Thymus (tissue), 11 donors: Measurements from ENCODE around the gene SCARF2. TPM values are rescaled to one million over a fixed set of nuclear protein-coding genes. Genes with fewer than 3 reads are reported as not detected.

Experiments
- DNase-seq, 9 donors: peaks; one replicate each; pipeline ENCODE4 v3.0.0-alpha.2; 2013; ENCODE audit warnings: low spot score in 9 of 9, low read depth in 6 of 9, missing footprints in 1 of 9
- H3K27ac ChIP-seq, 2 donors: one replicate each; pipeline ENCODE4 v1.5.1; 2013; ENCODE audit warnings: control low read depth in 1 of 2, low read depth in 1 of 2, low read length in 1 of 2, mild to moderate bottlenecking in 1 of 2, moderate library complexity in 1 of 2
- H3K27me3 ChIP-seq, 2 donors: one replicate each; pipeline ENCODE4 v1.5.1; 2013; ENCODE audit warnings: low read length in 1 of 2; ENCODE audit not compliant: control insufficient read depth in 2 of 2, insufficient read depth in 1 of 2
- H3K36me3 ChIP-seq, 2 donors: one replicate each; pipeline ENCODE4 v1.5.1; 2013; ENCODE audit warnings: low read length in 1 of 2, mild to moderate bottlenecking in 1 of 2, moderate library complexity in 1 of 2; ENCODE audit not compliant: control insufficient read depth in 2 of 2, insufficient read depth in 2 of 2
- H3K4me1 ChIP-seq, 2 donors: one replicate each; pipeline ENCODE4 v1.5.1; 2013; ENCODE audit warnings: low read length in 2 of 2; ENCODE audit not compliant: control insufficient read depth in 2 of 2, insufficient read depth in 2 of 2
- H3K4me3 ChIP-seq, 2 donors: one replicate each; pipeline ENCODE4 v1.5.1; 2013; ENCODE audit warnings: low read length in 2 of 2, control low read depth in 1 of 2, mild to moderate bottlenecking in 1 of 2
- H3K9me3 ChIP-seq, 2 donors: one replicate each; pipeline ENCODE4 v1.5.1; 2013; ENCODE audit warnings: low read length in 1 of 2, mild to moderate bottlenecking in 1 of 2; ENCODE audit not compliant: control insufficient read depth in 2 of 2, insufficient read depth in 1 of 2
- WGBS: extraction: QIAGEN DNeasy Blood & Tissue Kit; methylation state at CpG from one replicate; pipeline ENCODE4 v1.1.7; 2013; 5-methylcytosine and 5-hydroxymethylcytosine counted together
- polyA plus RNA-seq: library from polyadenylated mRNA; stranded (reverse); fragments of 200-250 nt; gene quantifications from one replicate; pipeline ENCODE4 v1.2.3, GENCODE V29; 2013
- total RNA-seq: library from RNA; stranded (reverse); fragments of 120-200 nt; gene quantifications from one replicate; pipeline ENCODE4 v1.2.4, GENCODE V29; 2013
- donor health status: healthy.

SCARF2 gene
- total and polyA plus RNA-seq, 2 donors, result 0.38 to 1.3 TPM

DNA sequence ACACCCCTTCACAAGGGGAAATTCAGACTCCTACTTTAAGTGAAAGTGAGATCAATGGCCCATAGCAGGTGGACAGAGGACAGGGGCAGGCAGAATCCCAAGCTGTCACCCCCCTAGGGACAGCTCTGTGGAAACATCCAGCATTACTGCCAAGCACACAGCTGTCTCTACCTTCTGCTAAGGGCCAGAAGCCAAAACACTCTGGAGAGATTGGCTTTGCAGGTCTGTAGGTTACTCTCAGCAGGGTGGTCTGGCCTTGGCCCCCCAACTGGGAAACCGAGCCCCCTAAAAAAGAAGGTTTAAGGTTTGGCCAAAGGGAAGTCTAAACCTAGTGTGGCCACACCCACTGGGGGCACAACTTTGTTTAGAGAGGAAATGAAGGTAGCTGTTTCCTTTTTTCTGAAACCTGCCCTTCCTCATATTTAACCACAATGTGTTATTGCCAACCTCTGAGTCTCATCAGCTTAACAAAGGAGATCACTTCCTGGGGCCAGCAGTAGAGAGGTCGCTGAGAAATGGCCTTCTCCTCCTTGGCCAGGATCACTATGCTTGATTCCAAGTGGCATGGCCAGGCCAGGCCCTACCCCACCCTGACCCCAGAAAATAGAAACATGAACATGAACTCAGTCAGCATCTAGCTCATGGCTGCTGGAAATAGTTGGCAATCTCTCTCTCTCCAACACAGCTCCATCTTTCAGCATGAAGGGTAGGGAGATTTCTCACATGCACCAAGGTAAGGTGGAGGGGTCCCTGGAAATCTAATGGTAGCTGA, 25.9 kb upstream of the SCARF2 start:
- 12% methylated on average over 2 of the region's 2 CpGs for WGBS
- Histone ChIP-seq H3K36me3 (peaks cover 0 to 5% of the 10 kb centered on the region in 2 donors), H3K9me3 (no peaks in the 10 kb centered on the region), H3K4me3 (no peak overlapping the region), H3K4me1 (peaks cover 12 to 21% of the 10 kb centered on the region in 2 donors), H3K27me3 (no peaks in the 10 kb centered on the region), H3K27ac (peak overlapping the region; percentile 58 to 89)
- peak in 3 of 9 donors; percentile 11 to 71 (median 16) for DNase-seq

DNA sequence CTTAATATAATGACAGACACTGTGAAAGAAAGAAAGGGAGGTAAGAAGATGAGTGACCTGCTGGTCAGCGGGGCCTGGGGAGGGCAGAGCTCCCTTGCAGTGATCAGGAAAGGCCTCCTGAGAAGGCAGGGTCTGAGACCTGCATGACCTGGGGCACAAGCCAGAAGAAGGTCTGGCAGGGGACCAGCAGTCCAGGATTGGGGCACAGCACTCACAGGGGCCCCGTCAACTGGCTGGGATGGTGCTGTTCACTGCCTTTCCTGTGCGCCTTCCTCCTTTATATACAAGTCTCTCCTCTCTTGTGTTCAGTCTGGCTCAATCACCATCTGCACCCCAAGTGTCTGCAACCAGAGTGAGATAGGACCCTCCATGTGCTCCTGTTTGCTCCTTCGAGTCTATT, 22.2 kb upstream of the SCARF2 start:
- WGBS, result 98% methylated on average over 4 of the region's 4 CpGs
- no peaks in the 10 kb centered on the region for H3K27me3 ChIP-seq
- no peaks in the 10 kb centered on the region for H3K9me3 ChIP-seq
- DNase-seq, result no peak
- peaks cover 15 to 27% of the 10 kb centered on the region in 2 donors for H3K4me1 ChIP-seq
- no peak overlapping the region for H3K27ac ChIP-seq
- peaks cover 0 to 3% of the 10 kb centered on the region in 2 donors for H3K36me3 ChIP-seq
- H3K4me3 ChIP-seq, result no peak overlapping the region

DNA sequence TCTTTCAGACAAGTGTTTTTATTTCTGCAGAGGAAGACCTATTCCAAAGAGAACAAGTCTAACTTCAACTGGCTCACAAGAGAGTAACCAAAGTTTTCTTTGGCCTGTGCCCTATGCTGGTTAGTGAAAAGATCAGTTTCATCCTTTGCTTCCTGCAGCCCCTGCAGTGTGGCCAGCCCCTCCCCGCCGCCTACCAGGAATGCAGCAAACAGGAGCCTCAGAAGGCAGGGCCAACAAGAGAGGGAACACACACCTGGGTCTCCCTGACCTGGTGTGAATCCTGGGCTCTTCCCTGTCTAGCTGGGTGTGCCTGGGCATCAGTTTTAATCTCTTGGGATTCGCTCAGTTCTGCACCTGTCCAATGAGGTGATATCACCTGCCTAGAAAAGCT, 21.5 kb upstream of the SCARF2 start:
- no peak overlapping the region for H3K27ac ChIP-seq
- no peaks in the 10 kb centered on the region for H3K9me3 ChIP-seq
- peaks cover 14 to 19% of the 10 kb centered on the region in 2 donors for H3K4me1 ChIP-seq
- H3K4me3 ChIP-seq, result no peak overlapping the region
- no peaks in the 10 kb centered on the region for H3K27me3 ChIP-seq
- peaks cover 0 to 3% of the 10 kb centered on the region in 2 donors for H3K36me3 ChIP-seq
- DNase-seq, result no peak
- WGBS, result 98% methylated on average over 3 of the region's 3 CpGs

DNA sequence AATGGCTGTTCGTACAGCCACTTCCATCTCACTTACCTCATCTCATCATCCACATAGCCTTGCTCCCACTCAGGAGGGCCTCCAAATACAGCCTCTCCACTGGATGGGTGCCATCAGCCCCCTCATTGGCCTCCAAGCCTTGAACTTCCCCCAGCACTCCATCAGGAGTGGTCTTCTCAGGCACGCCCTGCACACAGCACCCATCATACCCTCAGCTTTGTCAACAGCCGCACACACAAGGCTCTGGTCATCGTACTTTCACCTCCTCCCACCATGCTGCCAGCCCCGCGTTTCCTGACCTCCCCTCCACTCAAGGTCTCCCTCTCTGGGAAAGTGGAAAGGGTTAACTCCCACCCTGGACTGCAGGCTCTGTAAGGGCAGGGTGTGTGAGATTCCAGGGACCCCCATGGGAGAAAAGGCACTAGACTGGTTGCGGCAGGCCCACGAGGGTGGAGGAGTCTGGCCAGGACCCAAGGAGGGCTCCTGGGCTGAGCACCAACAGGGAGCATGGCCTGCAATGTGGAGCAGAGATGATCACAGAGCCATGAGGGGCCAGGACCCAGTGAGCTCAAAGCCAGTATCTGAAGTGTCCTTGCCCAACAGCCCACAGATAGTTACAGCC, 21.0 kb upstream of the SCARF2 start:
- Histone ChIP-seq H3K4me3 (no peak overlapping the region), H3K4me1 (peaks cover 9 to 14% of the 10 kb centered on the region in 2 donors), H3K9me3 (no peaks in the 10 kb centered on the region), H3K27me3 (no peaks in the 10 kb centered on the region), H3K36me3 (peaks cover 0 to 3% of the 10 kb centered on the region in 2 donors), H3K27ac (no peak overlapping the region)
- no peak for DNase-seq
- WGBS, result 96% methylated on average over 8 of the region's 8 CpGs

DNA sequence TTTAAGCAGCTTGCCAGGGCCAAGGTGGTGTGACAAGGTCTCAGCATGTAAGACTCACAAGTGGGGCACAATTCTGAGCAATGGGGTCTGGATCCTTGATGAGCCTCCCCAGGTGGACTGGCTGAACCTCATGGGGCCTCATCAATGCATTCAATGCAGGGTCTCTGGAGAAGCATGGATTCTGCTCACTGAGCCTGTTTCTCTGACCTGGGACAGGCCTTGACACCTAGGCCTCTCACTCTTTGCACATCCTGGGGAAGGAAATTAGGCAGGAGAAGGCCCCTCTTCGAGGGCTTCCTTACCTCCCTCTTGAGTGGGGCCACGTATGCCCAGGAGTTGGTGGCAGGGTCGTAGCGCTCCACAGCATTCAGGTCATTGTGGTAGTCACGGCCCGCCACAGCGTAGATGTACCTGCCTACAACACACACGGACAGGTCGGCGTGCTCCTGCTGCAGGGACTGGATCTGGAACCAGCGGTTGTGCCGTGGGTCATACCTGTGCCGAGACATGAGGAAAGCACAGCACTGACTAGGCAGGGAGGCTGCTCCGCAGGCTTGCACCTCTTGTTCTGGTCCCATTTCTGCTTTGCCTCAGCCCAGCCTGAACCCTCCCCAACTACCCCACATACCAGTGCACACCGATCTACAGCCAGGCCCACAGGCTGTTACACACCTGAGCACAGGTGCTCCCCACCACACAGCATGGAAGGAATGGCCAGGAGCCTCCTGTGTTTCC, 20.0 kb upstream of the SCARF2 start:
- 96% methylated on average over 15 of the region's 15 CpGs for WGBS

DNA sequence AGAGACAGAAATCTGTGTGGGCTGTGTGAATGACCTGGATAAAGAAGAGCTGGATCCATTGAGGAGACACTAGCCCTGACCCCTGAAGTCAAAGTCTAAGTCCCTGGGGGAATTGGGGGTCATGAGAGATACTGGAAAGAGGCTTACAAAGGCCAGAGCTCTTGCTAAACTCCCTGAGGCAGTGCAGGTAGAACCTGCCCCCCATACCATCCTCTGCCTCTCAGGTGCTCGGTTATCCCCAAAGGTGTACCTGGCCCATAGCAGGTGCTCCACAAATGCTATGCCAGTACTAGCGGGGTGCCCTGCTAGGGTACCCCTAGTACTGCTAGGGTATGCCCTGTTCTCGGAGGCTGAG, 19.1 kb upstream of the SCARF2 start:
- no peak overlapping the region for H3K4me3 ChIP-seq
- peaks cover 0 to 3% of the 10 kb centered on the region in 2 donors for H3K36me3 ChIP-seq
- H3K27ac ChIP-seq, result no peak overlapping the region
- no peak for DNase-seq
- H3K27me3 ChIP-seq, result no peaks in the 10 kb centered on the region
- WGBS, result 98% methylated on average over 3 of the region's 3 CpGs
- H3K9me3 ChIP-seq, result no peaks in the 10 kb centered on the region
- H3K4me1 ChIP-seq, result peaks cover 2 to 7% of the 10 kb centered on the region in 2 donors

More for the DNA sequence above, 20.0 kb upstream of the SCARF2 start:
- Histone ChIP-seq H3K9me3 (no peaks in the 10 kb centered on the region), H3K4me1 (peaks cover 2 to 7% of the 10 kb centered on the region in 2 donors), H3K27ac (no peak overlapping the region), H3K36me3 (peaks cover 0 to 3% of the 10 kb centered on the region in 2 donors), H3K27me3 (no peaks in the 10 kb centered on the region), H3K4me3 (no peak overlapping the region)
- no peak for DNase-seq

DNA sequence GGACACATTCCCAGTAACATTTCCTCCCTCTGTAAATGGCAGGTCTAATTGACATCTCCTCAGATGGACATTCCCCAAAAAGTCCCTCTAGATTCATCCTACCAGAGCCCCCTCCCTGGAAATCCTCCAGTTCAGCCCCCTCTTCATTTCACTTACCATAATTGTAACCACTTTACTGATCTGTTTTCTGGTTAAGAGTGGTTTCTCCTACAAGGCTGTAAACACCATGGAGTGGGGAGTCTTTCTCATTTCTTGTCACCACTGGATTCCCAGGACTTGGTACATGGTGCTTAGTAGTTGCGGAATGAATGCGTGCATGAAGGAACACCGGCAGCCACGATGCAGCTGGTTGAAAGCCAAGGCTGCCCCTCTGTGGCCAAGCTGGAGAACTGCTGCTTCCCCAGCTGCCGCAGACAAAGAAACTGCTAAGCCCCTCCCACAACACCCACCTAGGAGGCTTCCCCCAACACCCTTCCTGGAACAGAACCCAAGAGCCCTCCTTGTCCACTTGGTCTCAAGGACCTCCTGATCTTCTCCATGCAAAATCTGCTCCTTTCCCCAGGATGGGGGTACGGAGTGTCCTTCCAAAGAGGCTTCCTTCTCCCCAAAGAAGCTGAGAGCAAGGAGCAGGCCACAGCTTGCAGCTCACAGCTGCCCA, 18.6 kb upstream of the SCARF2 start:
- Histone ChIP-seq H3K27ac (no peak overlapping the region), H3K4me3 (no peak overlapping the region), H3K27me3 (no peaks in the 10 kb centered on the region), H3K4me1 (peaks cover 2 to 7% of the 10 kb centered on the region in 2 donors), H3K36me3 (peaks cover 0 to 3% of the 10 kb centered on the region in 2 donors), H3K9me3 (no peaks in the 10 kb centered on the region)
- peak; percentile 64 to 91 (median 80) for DNase-seq
- 26% methylated on average over 6 of the region's 6 CpGs for WGBS

DNA sequence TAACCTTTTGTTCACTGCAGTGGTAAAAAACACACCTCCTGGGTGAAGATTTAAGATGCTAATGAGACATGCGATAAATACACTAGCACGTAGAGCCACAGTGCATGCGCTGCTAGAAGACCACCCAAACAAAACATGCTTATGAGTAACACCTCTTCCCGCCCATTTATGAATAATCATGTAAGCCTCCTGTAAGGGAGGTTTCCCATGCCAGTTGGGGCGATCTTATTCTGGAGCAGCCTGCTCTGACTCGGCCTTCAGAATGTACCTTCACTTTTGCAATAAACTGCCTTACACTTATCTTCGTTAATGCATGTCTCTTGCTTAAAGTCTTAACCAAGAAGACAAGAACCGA, 18.1 kb upstream of the SCARF2 start:
- H3K4me1 ChIP-seq, result peaks cover 2 to 7% of the 10 kb centered on the region in 2 donors
- no peak for DNase-seq
- no peaks in the 10 kb centered on the region for H3K27me3 ChIP-seq
- no peak overlapping the region for H3K27ac ChIP-seq
- no peak overlapping the region for H3K4me3 ChIP-seq
- 97% methylated on average over 8 of the region's 8 CpGs for WGBS
- peaks cover 0 to 3% of the 10 kb centered on the region in 2 donors for H3K36me3 ChIP-seq
- no peaks in the 10 kb centered on the region for H3K9me3 ChIP-seq
